ENCODE data around the gene FSTL4.

The FSTL4 gene

DNA sequence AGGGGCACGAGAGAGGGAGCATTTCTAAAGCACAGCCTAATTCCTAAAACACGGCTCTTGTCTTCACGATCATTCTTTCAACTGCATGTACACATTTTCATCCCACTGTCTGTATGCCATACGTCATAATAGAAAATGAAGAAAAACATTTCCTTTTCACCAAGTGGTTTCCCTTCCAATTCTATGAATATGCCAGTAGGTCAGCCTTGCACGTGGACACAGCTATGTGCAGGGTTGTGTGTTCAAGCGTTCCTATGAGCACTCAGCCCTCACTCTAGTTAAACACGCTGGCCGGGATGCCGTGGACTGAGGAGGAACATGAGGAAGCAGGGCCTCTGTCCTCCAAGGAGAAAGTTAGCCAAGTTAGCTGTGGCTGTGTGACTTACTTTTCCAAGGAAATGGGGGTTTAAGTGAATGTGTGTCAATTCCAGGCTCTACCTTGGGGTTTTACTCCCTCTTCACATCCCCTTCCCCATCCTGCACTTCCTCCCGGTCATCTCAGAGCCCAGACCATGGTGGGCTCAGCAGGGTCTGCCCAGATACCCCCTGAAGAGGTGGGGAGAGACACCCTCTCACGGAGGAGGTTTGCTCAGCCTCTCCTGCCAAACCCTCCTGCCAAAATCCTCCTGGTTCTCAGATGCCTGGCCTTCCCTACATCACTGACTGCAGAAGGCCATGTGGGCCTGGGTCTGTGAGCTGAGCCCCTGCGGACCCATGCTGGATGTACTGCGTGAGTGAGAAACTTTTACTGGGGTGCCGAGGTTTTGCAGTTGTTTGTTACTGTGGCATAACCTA is 230.6 kb downstream of the FSTL4 start:
- ATAC-seq = no peak

DNA sequence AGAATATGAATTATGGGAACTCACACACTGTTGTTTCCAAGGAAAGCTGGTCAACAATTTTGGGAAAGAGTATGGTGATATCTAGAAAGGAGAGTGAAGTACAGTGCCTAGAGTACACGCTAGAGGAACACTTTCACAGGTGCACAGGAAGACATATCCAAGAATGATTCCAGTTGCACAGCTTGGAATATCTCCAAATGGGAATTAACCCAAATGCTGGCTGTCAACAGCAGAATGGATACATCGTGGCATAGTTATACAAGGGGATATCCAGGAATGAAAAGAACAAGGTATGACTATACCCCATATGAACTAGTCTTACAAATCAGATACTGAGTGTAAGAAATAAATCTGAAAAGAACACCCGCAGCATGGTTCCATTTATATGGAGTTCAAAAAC is 231.3 kb downstream of the FSTL4 start:
- no peak for ATAC-seq

DNA sequence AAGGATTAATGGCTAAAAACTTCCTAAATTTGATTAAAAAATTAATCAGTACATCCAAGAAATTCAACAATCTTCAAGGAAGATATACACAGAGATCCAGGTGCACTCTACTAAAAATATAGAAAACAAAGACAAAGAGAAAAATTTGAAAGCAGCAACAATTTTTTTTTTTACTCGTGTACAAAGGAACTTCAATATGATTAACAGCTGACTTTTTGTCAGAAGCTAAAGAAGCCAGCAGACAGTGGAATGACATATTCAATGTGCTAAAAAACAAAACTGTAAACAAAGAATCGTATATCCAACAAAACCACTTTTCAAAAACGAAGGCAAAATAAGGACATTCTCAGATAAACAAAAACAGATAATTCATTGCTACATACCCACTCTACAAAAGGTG is 234.6 kb downstream of the FSTL4 start:
- ATAC-seq = no peak

DNA sequence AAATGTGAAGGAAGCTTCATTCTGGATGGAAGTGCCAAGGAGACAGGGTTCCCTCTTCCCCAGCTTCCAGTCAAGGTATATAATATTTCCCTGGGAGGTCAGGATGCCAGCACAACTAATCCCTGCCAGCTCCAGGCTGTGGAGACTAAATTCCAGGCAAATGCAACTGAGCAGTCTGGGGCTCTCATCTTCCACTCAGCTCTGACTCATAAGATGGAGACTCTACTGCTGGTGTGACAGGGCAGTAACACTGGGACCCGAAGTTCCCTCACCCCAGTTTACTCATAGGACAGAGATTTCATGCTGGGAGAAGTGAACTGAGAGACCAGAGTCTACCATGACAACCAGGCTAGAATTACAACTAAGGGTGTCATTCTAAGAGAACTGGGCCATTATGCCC is 235.4 kb downstream of the FSTL4 start:
- ATAC-seq = no peak

DNA sequence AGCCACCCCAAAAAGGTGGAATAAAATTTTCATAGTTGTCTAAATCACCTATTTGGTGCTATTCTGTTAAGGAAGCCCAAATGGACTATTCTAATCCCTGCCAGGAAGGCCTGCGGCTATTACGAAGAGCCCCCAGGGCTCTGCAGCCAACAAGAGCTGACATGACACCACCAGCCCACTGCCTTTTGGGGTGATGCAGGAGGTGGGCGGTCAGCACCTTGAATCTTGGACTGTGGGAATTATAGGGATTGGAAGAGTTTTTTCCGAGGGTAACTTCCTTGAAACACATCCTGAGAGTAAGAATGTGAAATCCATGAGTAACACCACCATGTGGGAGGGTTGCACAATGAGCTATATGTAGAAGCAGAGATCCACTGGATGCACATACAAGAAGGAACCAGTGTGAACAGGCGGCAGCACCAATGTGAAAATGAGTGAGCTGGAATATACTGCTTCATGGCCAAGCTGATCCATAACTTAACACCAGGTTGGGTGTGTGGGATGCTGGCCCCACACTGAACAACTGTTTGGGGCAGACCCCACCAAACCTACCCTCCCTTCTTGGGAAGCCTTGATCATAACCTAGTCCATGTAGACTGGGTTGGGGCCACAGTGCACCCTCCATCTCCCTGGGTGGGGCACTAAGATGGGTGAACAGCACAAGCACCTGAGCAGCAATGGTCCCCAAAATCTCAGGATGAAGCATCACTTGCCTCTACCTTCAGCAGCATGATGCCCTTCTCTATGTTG is 239.0 kb downstream of the FSTL4 start:
- no peak for ATAC-seq

DNA sequence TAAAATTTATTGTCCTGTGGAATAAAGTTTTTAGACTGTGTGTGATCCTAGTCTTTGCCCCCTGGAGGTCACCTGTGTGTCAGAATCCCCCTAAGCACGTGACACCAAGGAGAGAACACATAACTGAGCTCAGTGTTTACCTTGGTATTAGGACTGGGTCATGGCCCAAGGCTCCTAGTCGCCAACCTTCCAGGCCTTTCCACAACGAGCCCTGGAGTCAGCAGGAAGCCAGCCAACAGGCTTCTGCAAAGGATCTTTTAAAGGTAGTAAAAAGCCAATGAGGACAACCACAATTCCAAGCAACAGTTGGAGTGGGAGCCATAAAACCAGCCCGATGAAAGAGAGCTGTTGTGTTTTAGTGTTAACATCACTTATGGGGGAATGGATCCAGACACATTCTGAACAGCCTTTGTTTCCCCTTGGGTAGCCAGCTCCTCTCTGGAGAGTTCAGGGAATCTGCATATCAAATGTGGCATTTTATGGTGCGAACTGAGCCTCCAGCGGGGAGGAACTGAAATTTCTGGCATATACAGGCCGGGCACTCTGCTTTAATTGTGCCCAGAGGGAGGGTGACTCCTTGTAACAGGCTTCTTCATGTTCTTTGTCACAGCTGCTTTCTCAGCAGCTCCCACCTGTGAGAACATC is 239.9 kb downstream of the FSTL4 start:
- ATAC-seq = no peak

DNA sequence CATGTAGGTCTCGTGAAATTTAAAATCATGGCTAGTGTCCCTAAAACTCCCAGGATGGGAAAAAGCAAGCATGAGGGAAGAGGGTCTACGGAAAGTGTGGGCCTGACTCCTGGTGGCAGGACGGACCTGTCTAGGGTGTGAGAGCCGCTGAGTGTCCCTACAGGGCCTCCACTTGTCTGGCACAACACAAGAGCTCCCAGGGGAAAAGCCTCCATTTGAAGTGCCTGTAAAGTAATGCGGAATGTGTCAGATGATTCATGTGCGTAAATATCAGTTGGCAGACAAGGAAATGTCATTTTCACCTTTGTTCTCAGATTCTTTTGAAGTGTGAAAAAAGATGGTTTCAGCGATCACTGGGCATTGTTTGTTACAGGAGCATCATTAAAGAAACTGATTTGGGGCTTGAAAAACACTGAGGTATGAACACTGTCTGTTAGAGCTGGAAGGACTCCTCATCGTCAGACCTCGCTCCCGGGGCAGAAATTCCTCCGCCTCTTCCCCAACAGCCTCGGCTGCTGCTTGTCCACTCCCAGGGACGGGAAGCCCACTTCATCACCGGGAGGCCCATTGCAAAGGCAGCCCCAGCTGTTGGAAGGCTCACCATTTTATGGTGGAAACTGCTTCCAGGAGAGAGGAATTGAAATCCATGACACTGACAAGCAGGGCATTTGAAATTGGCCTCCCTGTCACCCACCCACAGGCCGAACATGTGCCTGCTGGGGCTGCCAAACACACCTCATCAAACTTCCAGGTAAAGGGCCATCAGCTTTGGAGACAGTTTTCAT is 240.8 kb downstream of the FSTL4 start:
- no peak for ATAC-seq

DNA sequence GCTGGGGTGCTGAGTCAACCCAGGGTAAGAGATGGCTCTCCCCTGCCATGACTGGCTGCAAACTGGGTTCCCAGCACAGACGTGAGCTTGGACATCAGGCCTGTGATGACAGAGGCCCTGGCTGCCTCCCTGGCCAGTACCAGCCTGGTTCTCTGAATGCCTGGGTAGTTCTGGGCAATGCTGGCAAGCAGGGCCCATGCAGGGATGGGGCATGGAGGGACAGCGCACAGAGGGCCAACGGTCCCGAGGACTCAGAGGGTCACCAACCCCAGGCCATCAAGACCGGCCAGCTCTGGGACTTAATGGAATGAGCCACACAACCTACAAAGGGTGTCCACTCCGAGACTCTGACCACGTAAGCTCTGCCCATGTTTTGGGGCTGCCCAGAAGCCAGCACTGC is 241.4 kb downstream of the FSTL4 start:
- no peak for ATAC-seq

DNA sequence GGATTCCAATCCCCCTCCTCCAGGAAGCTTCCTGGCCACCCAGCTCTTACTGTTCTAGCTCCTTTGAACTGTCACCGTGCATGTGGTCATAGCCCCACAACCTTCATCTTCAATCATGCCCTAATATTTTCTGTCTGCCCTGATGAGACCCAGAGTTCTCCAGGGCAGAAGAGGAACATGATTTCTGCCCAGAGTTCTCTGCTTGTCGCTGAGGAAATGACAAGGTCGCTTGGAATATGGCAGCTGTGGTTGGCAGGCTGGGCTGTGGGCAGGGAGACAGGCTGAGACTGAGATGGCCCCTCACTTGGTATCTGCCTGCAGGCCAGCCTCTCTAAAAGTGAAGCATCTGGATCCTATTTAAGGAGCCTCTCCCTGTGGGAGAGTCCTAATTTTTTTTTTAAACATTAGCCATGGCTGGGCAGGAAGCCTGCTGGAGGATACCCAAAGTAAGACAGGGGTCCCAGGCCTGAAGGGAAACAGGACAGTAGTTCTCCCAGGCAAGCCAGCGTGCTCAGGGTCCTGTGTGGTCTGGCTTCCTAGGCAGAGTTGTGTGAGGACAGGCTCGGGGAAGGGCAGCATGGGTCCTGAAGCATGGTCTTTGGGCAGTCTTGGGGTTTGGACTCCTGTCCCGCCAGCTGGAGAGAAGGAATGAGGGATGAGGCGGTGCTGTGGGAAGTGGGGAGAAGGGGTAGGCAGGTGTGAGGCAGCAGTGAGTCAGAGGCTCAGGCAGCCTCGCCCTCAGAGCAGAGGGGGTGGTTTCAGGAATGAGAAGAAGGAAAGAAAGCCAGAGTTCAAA is 242.1 kb downstream of the FSTL4 start:
- no peak for ATAC-seq

DNA sequence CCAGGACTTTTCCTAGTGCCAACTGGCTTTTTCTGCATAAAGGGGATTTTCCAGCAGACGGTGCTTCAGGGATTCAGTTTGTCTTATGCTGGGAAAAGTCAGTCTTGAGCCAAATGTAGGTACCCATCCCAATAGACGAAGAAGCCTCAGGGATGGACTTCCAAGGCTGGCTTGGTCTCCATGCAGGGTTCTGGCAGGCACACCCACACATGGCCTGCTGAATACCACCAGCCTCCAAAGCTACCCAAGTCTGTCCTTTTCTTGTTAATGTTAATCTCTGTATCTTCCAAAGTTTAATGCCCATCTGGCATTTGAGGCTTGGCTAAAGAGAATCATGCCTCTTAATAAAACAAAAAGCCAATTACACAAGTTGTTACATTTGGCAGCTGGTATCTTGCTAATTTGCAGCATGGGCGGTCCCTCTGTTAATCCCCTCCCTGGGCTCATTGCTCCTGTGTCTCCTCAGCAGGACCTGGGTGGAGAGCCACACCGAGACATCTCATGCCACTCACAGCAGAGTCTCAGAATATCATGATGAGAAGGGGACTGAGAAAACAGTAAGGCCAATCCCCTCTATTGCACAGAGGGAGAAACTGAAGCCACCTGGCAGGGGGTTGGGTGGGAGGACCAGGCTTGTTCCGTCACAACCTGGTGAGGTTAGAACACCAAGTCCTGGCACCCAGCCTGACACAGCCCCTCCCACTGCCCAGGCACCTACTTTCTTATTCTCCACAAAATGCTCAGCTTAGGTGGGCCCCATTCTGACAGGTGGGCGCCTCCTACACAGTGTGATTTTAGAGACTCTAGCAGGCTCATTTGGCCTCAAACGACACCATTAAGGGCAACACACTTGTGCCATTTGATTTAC is 243.2 kb downstream of the FSTL4 start:
- ATAC-seq = no peak

DNA sequence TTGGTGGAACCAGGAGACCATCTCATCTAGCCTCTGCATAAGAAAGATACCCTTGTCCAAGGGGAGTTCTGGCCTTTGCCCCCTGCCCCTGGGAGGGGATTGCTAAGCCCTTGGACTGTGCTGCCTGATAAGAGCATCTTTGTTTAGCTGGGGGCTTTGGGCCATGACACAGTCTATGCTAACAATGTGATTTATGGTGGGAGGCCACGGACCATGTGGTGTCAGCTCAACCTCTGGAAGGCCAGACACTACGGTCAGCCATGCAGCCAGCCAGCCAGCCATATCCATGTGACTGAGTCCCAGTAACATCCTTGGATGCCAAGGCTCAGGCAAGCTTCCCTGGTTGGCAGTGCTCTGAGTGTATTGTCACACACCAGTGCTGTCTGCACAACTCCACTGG is 244.4 kb downstream of the FSTL4 start:
- no peak for ATAC-seq

DNA sequence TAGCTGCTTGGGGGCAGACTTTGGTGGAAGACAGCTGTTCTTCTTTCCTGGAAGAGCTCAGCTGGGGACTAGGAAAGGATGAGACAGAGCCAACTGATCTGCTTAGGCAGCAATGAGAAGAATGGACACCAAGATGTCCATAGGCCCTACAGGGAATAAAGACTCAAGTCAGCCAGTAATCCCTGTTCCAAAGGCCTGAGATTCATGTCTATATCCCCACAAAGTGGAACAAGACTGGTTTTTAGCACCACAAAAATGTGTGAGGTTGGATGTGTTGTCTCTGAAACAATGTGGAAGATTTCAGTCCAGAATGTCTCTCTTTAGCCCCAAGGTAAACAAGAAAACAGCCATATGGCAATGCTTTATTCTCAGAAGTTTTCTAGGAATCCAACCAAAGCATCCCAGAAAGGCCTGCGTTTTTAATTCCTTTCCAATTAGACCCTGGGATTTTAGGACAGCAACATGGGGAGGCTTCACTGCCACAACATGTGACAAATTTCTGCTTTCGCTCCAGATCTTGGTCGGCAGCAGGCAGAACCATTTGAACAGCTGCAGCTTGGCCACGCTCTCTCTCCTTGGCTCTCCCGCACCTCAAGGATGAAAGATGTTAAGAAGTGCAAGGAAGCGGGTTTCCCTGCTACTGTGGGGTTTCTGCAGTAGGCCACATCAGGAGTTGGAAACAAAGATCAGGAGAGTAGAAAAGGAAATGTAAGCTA is 245.1 kb downstream of the FSTL4 start:
- ATAC-seq = no peak

DNA sequence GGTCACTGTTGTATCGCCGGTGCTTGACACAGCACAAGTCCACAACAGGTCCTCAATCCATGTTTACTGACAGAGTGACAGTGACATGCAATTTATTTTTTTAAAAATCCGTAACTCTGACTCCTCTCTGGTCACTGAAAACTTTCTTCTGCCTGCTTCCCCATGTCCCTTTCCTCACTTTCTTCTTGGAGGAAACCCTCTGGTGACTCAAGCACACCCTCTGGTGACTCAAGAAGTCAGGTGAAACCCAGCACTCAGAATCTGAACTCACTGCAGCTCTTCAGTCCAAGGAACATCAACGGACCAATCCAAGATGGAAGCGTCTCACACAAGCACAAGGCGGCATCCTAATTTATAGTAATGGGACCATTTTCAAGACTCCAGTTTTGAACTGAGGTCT is 245.9 kb downstream of the FSTL4 start:
- ATAC-seq = no peak

DNA sequence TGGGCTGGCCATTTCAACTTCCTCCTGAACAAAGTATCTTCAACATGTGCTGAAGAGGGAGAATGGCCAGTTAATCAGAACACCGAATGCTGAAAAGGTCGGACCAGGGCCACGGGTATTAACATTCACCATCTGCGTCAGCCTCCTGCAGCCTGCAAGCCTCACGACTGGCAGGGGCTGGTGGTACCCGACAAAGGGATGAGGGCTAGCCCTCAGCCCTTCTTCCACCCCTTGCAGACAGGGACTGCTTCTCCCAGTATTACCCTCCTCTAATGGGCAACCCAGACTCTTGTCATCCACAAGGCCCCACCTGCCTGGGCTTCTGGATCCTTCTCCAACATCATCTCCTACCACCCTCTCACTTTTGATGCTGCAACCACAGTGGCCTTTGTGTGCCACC is 246.6 kb downstream of the FSTL4 start:
- ATAC-seq = no peak

DNA sequence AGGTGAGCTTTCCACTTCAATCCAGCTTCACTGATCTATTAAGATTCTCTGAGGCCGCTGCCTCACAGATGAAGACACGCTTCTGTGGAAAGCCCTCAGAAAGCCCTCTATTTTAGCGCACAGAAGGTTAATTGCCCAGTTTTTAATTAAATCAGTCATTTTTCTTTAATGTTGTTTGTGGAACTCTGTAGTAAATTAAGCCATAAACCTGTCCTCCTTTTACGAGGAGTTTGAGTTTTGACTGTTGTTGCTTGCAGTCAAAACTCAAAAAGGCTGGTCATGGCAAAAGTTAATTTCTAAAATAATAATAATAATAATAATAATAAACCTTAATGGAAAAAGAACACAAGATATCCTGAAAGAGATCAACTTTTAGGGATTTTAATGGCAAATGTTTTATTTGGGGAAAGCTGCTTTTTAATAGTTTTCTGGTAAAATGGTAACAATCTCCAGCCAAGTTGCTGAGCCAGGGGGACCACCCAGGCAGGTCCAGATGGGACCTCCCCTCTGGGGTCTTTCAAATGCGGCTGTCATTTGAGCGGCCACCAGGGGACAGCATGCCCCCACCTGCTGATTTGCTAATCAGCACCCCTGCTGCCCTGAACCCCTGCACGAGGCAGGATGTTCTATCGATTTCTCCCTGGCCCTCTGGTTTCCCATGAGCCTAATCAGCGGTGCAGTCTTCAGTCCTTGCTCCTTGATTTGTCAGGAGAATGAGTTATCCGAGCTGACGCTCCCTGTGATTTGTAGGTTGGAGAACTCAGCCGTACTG is 247.2 kb downstream of the FSTL4 start:
- no peak for ATAC-seq

DNA sequence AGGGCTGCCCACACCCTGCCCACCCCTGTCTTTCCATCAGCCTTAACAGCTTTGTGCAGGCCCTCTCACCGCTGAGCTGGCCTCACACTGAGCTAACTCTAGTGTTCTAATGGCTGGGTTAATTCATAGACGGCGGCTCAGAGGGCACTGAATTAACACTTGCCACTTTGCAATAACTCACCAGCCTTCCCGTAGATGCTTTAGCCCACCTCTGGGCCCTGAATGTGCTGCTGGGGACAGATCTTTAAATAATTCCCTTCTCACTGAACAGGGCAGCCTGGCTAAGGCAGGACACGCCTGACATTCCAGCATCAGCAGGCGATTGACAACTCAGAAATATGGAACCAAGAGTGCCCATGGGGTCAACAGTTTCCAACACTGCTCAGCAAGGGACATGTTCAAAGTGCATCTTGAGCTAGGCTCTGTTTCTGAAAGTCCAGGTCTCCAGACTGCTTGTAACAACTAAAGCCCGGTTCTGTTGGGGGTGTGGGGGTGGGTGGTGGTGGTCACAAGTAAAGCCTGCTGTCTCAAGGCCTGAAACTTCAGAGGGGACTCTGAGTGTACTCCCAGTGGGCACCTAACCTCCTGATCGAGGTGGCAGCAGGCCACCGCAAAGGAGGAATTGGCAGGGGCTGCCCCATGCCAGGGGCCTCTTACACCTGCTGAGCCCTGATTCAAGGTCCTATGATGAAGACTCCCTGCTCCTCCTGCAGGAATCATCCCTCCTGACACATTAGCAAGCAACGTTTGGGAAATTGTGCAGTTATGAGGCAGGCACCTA is 248.3 kb downstream of the FSTL4 start:
- no peak for ATAC-seq

DNA sequence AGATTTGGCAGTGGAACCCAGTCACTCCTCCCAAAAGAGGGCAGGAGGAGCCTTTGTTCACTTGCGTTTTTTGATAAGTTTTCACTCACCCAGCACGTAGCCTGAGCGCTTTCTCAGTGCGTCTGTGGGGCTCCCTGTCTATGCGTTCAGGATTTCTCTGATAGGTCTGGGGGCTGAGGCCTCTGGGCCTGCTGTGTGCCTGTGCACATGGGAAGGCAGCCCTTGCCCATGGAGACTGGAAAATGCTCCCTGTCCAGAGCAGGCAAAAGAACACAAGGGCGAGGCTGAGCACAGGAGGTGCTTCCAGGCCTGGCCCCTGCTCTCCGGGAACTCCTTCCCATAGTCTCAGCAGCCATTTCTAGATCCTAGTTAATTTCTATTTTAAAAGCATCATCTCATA is 249.9 kb downstream of the FSTL4 start:
- ATAC-seq = no peak

DNA sequence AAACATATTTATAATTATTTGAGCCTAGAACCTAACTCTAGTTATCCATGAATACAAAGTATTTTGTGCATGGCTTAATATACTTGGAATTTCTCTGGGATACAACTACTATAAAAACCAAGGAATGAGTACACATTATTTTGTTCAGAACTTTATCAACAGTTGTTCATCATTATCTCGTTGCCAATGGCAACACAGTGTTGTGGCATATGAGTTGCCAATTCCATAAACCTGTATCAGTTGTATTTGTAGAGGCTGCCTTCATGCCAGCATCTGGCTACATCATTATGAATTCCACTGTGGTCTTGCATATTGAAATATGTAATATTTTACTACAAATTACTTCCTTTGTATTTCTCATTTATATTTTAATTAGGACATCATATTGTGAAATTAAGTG is 250.4 kb downstream of the FSTL4 start:
- ATAC-seq = no peak
